DMS79 treated with DMSO at 0.1 percent for 48 hours (cell line): ENCODE results near the gene NKD2.
A peak's percentile ranks its signal among the peaks of the same experiment; 100 is the strongest.

Experiments
- DNase-seq: peaks from one replicate; lab custom pipeline; 2025; lab: John Stamatoyannopoulos, UW

NKD2 gene

DNA sequence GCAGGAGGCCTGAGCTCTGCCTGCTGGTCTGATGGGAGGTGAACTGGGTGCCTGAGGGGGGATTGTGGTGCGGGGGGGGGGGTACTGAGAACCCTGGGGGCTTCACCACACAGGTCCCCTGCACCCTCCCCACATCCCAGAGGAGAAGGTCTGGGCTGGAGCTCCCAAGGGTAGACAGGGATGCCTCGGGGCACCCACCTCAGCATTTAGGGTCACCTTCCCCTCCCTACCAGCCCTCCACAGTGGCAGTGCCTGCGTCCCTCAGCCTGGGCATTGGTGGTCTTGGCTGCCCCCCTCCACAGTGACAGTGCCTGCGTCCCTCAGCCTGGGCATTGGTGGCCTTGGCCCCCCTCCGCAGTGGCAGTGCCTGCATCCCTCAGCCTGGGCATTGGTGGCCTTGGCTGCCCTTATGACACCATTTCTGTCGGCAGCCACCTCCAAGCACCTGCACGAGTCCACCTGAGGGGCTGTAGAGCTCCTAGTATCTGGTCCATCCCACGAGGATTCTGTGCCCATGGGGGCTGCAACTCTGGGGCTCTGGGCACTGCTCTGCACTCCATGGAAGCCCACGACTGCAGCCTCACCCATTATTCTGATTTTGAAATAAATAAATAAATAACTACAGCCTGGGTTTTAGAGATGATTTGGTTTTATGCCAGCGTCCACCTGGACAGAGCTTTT is 21.5 kb downstream of the NKD2 start:
- DNase-seq: no peak

DNA sequence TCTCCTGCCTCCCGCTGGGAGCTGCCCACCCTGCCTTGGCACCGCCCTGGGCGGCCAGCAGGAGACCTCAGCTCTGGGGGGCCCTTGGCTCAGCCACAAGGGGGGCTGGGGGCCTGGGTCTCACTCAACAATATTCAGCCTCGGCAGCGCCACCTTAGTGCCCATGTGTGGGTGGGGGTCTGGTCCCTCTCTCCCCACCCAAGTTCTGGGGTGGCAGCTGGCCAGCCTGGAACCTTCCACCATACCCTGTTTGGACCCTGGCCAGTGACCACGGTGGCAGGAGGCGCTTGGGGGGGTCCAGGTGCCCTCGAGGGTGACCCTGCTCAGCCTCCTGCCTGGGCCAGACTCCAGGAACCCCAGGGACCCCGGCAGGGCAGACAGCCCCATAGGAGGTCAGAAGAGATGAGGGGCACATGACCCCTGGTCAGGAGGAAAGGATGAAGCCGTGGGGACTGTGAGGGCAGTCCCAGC is 22.2 kb downstream of the NKD2 start:
- DNase-seq: no peak

DNA sequence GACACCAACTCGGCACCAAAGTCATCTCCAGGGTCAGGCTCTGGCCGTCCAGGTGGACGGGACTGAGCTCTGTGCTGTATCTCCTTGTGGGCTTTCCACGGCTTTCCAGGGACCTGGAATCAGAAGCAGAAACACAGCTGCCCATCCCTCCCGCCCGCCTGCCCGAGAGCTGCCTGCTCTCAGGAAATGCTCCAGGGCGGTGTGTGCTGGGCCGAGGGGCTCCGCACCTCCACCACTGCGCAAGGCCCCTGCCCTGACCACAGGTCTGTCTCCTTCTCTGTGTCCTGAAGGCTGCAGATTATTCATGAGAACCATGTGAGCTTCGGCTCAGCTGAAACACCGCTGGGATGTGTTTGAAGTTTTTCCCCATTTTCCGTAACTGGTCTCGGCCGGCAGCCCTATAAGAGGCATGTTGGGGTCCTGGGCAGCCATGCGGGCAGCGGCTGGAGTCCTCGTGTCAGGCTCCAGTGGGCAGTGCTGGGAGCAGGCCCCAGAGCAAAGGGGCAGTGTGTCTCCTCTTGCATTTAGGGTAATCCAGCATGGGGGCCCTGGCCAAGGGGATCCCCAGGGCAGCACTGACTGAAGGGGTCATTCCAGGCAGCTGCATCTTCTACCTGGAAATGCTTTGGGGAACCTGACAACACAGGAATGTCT is 22.8 kb downstream of the NKD2 start:
- DNase-seq: no peak

DNA sequence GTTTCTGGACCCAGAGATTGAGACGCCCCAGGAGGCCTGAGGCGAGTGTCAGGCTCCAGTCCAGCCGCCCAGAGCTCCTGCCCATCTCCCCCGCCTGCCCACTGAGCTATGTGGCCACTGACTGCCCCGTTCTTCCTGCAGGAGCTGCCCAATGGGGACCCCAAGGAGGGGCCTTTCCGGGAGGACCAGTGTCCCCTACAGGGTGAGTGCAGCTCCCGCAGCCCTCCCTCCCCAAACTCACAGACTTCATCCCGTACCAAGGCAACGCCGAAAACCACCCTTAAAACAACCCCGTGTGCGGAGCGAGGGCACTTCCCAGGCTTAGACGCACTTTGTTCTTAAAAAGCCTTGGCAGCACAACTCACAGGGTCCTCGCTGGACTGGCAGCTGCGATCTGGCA is 23.4 kb downstream of the NKD2 start:
- DNase-seq: no peak

DNA sequence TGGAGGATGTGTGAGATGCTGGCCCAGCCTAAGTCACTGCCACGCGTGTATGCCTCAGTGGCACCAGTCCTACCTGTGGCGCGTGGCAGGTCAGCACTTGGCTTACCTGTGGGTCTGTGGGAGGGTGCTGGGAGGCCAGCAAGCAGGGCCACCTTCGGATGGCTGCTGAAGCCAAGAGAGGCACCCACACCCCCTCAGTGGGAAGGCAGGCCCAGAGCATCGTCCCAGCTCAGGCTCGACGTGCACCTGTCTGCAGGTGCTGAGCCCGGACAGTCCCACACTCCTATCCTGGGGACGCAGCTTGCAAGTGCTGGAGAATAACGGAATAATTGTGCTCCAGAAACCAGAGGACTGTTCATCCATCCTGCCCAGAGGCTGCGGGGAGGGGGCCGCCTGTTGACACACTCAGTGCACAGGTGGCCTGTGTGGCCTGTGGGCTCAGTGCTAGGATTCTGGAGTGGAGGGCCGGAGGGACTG is 24.0 kb downstream of the NKD2 start:
- no peak for DNase-seq

DNA sequence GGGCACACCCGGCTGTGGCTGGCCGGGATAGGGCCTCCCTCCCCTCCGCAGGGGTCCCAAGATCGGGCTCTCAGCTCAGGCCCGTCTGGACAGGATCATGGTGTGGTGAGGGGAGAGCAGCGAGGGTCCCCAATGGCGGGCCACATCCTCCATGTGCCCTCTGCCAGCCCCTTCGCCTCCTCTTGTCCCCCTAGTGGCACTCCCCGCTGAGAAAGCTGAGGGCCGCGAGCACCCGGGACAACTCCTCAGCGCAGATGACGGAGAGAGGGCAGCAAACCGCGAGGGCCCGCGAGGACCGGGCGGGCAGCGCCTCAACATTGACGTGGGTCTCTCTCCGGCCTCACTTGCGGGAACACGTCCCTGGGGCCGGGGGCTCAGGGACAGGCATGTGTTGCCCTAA is 24.6 kb downstream of the NKD2 start:
- no peak for DNase-seq

DNA sequence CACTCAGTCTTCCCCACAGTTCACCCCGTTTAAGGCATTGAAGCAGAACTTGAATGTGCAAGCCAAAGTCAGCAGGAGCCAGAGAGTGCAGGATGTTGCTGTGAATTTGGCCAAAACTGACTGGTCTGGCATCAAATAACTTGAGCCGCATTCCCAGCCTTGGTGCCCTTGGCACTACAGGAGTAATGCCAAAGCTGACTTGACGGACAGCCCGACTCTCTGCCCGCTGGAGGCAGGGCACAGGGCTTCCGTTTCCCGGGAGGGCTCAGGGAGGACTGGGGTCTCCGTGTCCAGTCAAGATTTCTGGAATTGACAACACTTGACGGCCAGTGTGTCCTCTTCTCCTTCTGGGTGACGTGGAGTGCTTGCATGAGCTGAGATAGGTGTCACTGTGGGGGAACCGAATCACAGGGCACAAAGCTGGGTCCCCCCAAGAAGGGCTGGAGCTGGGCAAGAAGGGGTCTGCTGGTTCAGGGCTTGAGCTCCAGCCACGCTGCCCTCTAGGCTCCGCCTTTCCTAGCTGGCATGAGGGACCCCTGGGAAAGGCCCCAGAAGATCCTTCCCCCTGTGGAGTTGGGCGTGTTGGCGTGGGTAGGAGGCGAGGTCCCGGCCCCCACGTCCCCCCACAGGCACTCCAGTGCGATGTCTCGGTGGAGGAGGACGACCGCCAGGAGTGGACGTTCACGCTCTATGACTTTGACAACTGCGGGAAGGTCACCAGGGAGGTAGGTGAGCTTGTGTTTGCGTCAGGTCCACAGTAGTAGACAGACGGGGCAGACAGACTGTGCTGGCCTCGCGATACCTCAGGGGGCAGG is 25.2 kb downstream of the NKD2 start:
- DNase-seq: no peak

DNA sequence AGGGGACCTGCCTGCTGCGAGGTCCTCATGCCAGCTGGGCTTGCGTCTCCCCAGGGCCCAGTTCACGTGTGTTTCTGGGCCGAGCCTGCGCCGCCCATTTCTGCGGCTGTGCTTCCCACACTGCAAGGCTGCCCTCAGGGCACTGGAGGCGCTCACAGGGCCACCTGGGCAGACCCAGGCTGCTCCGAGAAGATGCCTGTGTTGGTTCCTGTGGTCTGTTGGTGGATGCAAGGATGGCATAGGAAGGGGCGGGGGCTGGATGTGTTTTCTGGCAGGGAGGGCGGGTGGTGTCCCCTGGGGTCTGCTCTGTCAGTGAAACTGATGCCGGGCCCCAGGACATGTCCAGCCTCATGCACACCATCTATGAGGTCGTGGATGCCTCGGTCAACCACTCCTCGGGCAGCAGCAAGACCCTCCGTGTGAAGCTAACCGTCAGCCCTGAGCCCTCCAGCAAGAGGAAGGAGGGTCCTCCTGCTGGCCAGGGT is 25.9 kb downstream of the NKD2 start:
- no peak for DNase-seq

DNA sequence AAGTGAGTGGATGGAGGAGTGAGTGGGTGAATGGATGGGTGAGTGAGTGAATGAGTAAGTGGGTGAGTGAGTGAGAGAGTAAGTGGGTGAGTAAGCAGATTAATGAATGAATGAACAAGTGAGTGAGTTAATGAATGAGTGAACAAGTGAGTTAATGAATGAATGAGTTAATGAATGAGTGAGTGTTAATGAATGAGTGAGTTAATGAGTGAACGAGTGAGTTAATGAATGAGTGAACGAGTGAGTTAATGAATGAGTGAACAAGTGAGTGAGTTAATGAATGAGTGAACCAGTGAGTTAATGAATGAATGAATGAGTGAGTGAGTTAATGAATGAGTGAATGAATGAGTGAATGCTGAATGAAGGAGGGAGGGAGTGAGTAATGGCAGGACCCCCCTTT is 26.4 kb downstream of the NKD2 start:
- no peak for DNase-seq

DNA sequence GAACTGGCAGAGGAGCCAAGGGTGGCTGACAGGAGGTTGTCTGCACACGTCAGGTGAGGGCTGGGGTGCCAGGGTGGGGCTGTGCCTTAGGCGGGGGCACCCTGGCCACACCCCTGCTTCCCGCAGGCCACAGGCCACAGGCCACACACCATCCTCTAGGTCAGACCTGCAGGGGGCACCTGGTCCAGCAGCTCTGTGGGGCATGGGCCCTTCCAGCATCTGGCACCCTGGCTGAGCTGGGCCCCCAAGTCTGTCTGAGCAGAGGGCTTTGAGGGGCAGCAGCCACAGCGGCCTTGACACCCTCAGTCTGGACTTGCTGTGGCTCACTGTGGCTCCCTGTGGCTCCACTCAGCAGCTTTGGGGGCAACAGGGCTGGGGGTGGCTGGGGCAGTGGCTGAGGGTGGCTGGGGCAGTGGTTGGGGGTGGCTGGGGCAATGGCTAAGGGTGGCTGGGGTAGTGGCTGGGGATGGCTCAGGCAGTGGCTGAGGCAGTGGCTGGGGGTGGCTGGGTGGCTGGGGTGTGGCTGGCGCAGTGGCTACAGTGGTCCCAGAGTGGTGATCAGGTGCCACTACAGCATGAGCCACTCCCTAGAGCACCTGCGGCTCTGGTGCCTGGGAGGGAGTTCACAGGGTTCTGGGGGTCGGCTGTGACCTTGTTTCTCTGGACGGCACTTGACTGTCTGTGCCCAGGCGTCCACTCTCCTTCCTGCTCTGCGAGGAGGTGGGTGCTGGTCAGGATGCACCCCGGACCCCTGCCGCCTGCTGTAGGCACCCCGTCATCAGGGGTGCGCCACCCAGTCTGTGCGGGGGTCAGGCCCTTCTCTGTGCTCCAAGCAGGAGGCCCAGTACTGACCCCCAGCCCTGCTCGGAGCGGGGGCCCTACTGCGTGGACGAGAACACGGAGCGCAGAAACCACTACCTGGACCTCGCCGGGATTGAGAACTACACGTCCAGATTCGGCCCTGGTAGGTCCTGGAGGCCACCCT is 27.1 kb downstream of the NKD2 start:
- DNase-seq: no peak

DNA sequence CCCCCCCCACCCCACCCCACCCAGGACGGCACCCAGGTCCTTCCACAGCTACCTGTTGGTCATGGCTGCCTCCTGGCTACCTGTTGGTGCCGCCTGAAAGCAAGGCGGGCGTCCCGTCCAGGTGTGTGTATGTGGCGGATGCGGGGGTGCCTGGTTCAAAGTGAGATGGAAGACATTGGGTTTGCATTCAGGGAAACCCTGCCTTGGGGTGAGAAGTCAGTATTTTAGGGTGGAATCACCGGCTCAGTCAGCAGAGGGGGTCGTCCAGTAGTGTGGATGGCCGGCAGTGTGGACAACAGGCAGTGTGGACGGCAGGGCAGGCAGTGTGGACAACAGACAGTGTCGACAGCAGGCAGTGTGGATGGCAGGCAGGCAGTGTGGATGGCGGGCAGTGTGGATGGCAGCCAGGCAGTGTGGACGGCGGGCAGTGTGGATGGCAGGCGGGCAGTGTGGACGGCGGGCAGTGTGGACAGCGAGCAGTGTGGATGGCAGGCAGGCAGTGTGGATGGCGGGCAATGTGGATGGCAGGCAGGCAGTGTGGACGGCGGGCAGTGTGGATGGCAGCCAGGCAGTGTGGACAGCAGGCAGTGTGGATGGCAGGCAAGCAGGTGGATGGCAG is 28.0 kb downstream of the NKD2 start:
- no peak for DNase-seq

DNA sequence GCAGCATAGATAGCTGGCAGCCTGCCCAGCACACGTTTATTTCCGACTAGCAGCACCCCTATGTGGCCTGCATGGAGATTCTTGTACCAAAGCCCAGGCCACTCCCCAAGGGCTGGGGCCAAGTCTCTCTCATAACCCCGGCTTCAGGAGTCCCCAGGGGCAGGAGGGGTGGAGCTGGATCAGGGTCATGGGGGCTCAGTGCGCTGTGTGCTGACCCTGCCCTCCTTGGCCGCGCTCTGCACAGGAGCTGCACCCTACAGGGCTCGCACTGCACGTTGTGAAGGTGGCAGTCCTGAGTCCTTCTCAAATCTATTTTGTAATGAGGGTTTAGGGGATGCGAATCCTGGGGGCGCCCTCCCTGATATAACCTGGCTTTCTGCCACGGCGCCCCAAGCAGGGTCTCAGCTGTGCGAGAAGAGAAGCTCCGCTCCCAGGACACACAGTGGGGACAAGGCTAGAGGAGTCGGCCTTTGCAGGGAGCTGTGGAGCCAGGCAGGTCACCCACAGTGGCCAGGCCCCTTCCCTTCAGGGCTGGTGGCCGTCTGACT is 28.6 kb downstream of the NKD2 start:
- DNase-seq: peak; percentile 7

DNA sequence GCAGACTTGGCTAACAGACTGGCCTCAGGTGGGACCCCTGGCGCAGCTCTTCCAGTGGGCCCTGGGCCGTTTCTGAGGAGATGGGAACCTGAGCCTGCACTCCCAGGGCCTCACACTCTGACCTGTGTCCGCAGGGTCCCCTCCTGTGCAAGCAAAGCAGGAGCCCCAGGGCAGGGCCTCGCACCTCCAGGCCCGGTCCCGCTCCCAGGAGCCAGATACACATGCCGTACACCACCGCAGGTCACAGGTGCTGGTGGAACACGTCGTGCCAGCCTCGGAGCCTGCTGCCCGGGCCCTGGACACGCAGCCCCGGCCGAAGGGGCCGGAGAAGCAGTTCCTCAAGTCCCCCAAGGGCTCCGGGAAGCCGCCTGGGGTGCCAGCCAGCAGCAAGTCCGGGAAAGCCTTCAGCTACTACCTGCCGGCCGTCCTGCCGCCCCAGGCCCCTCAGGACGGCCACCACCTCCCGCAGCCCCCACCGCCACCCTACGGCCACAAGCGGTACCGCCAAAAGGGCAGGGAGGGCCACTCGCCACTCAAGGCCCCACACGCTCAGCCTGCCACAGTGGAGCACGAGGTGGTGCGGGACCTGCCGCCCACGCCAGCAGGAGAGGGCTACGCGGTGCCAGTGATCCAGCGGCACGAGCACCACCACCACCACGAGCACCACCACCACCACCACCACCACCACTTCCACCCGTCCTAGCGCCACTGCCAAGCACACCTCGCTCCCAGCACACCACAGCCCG is 29.2 kb downstream of the NKD2 start:
- no peak for DNase-seq

DNA sequence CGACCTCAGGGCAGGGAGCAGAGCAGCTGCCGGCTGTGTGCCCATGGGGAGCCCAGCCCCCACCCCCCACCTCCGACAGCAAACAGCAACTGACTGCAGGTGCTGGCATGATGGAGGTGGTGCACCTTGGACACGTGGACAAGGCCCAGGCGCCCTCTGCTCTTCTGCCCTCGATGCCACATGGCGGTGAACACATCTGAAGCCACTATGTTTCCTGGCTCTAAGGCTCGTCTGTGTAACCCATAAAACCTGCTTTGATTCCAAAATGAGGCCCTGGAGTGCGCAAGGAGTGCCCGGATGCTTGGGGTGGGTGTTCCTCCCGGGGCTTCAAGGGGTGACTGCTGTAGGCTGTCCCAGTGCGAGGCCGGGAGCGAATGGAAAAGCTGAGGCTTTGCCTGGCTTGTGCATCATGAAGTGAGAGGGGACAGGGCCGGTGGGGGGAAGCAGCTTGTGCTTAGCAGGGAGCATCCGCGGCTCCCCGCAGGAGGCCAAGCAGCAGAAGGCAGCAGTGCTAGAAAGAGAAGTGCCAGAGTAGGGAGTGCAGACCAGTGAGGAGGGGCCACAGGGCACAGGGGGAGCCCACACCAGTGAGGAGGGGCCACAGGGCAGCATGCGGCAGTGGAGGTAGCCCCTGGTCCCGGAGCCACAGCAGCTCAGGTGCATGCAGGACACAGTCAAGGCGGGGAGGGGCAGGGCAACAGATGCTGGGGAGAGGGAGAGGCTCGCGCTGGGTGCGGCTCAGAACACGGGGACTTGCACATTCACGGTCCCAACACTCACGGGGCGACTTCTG is 30.0 kb downstream of the NKD2 start:
- no peak for DNase-seq

DNA sequence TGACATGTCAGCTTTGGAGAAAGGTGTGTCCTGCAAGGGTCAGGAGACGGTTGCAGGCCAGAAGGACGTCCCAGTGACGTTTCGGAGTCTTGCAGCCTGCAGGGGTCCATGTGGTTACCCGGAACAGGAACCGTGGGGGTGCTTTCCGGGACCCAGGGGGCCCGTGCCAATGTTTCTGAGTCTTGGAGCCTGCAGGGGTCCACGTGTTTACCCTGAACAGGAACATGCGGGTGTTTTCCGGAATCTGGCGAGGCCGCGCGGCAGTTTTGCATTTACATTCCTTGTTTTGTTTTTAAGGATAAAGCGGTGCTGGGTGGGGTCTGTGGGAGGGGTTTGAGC is 30.6 kb downstream of the NKD2 start:
- no peak for DNase-seq

DNA sequence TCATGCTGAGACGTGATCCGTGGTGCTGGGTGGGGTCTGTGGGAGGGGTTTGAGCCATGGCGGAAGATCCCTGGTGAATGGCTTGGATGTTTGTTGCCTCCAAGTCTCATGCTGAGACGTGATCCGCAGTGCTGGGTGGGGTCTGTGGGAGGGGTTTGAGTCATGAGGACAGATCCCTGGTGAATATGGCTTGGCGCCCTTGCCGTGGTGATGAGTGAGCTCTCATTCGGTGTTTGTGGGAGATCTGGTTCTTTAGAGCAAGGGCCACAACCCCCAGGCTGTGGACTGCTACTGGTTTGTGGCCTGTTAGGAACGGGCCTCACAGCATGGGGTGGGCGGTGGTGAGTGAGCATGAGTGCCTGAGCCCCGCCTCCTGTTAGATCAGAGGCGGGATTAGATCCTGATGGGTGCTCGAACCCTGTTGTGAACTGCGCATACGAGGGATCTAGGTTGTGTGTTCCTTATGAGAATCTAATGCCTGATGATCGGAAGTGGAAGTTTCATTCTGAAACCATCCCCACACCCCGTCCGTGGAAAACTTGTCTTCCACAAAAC is 31.2 kb downstream of the NKD2 start:
- no peak for DNase-seq

DNA sequence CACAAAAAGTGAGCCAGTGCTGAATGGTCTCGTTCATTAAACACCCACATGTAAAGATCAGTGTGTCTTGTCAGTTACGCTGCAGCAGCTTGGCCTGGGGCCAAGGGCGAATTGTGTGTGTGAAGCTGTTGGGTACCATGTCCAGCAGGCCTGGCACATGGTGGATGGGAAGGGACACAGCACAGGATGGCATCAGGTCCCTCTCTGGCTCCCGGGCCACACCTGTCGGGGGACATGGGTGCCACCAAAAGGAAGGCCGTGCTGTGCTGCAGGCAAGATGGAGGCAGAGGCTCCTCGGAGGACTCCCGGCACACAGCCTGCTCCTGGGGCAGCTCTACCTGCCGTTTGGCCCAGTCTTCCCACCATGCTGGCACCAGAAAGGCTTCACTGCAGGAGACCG is 32.0 kb downstream of the NKD2 start:
- DNase-seq: no peak

DNA sequence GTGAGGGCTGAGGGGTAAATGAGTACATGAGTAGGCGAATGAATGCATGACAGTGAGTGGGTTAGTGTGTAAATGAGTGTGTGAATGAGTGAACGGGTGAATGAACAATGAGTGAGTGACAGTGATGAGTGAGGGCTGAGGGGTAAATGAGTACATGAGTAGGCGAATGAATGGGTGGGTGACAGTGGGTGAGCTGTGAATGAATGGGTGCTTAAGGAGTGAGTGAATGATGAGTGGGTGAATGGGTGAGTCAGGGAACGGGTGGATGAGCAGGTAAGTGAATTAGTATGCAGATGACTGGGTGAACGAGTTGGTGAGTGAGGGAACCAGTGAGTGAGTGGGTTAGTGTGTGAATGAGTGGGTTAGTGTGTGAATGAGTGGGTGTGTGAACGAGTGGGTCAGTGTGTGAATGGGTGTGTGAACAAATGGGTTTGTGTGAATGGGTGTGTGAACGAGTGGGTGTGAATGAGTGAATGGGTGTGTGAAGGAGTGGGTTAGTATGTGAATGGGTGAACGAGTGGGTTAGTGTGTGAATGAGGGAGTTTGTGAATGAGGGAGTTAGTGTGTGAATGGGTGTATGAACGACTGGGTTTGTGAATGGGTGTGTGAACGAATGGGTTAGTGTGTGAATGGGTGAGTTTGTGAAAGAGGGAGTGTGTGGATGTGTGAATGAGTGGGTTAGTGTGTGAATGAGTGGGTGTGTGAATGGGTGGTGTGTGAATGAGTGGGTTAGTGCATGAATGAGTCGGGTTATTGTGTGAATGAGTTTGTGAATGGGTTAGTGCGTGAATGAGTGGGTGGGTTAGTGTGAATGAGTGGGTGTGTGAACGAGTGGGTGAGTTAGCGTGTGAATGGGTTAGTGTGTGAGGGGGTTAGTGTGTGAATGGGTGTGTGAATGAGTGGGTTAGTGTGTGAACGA is 32.9 kb downstream of the NKD2 start:
- DNase-seq: no peak
